Measurements from ENCODE around the gene TGFBR2.

The TGFBR2 gene

DNA sequence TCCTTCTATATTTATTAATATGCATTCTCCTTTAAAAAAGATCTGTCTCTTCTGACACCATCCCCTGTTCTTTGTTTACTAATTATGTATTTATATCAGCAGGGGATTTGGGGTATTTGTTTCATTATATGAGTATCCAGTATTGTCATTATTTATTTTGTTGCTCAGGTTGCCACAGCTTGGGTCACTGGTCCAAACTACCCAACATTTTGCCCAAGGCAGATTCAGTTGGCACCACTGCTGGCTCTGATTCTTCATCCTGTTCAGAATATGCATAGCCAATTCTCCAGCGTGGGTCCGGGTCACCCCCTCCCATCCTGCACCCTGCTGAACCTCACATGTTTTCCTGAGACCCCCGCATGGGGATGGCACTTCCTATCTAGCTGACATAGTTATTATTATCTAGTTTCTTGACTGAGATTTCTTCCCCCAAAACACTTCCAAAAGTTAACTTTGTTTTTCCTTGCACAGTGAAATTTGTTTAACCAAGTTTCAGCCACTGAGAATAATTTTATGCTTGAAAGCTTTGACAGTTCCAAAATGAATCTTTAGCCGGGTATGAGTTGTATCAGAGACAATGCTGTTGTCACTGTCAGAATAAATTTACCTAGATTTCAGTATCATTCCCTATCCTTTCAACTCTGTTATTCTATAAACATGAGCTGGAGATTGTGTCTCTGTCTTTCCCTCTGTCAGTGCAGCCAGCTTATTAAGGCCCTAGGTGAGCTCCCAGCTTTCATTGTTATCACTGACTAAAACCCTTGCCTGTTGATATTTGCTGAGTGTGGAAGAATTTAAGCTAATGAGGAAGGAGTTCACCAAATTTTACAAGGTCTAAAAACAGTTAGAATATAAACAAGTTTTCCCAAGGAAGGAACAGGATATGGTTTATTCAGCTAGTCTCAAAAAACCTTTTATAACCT is 70.3 kb downstream of the TGFBR2 start:
- DNase-seq, result no peak

DNA sequence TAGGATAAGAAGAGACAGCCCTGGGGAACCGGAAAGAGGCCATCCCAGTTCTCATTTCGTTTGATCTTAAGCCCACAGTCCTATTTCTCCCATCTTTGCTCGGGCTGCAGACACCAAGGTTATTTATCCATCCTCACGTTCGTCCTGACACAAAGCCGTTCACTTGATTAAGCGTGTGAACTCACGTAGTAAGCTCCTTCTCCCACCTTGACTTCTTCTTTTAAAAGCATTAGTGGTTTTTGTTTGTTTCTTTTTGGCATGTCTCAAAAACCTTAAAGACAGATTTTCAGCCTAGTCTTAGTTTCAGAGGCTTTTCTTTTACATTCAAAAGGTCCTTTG is 70.9 kb downstream of the TGFBR2 start:
- DNase-seq, result no peak

DNA sequence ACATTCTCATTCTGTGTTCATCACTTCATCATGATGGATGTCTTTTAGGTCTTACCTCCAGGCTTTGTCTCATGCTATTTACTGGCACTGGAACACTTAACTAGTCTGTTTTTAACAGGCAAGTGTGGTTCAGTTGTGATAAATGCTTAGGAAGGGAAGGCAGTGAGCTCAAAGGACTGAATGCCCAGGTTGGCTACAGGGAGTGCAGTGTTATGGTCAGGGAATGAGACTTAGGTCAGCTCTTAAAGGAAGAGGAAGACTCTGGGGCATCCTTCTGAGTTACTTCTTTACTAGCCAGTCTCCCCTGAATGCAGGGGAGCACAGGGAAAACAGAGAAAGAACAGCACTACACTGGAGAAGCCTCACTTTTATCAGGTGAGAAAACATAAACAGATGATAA is 72.6 kb downstream of the TGFBR2 start:
- no peak for DNase-seq

DNA sequence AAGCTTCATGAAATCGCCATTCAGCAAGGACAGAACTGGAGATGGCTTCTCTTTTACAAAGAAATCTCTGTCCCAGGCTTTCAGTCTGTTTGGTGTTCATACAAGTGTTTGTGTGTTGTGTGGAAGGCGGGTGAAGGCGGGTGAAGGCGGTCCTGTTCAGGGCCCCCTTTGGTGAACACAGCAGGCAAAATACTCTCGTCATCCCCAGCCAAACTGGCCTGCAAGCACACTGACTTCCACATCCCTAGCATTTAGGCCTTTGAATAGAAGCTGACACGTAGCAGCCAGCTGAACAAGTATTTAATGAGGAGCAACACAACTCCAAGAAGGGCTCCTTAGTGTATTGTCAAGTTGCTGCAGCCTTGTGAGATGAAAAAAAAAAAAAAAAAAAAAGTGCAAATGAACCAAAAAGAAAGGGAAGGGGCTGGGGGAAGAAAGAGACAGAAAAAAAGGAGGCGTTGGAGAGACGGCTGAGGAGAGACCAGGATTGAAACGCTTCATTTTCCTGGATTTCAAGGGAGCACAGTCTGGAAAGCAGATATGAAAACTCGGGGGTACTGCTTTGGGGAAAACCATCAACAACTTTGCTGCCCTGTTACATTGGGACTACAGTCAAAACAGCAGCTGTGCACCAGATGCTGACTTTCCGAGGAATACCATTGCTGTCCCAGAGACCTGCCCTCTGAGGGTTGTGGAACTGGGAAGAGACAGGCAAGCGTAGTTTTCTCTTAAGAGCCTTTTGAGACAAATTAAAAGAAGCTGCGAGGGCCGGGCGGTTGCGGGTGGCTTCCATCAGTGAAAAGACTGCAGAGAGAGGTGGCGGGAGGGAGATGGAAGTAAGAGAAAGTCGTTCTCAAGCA is 74.6 kb downstream of the TGFBR2 start:
- DNase-seq, result no peak

DNA sequence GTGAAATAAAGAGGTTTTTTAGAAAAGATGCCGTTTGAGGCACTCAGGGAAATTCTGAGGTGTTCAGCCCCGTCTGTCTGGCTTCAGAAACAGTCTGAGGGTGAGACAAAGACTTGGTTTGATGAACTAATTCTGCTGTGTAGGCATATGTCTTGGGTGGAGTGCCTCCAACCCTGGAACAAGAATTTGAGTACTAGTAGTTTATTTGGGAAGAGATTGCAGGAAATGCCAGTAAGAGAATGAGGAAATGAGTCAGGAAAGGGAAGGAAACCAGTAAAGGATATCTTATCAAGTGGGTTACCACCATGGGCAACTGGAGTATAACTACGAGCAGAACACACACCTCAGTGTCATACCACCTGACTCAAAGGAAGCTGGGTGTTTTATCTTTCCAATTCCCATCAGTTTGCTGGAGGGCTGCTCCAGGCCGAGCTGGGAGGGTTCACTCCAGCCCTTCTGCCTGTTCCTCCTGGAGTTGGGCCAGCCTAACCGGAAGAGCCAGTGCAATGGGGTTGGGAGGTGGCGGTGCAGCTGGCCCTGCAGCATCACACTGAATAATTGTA is 75.3 kb downstream of the TGFBR2 start:
- no peak for DNase-seq

DNA sequence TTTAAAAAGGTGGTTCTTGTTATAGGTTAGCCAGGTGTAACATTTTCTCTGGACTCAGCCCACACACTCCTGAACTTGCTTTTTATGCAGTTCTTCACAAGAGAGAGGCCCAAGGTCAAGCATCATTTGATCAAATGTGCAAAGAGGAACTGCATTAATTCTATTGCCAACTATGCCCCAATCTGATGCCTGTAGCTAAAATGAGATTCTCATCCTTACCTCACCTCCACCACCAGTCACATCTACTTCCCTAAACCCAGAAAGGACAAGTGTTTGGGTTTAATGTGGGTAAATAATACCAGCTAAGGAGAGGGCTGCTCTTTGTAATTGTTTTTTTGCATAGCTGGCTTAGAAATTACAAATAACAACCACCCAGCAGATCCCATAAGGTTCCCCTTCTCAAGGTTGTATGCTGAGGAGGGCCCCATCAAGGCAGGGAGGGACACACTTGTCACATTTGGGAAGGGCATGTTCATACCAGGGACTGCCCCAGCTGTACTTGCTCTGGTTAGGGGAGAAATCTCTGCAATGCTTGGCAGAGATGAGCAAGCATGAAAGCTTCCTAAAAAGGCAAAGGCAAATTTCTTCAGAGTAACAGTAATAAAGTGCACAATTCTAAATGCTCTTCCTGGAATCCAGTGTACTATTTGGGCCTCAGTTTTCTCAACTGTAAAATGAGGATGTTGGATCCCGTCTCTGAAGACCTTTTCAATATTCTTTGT is 76.2 kb downstream of the TGFBR2 start:
- DNase-seq, result no peak

DNA sequence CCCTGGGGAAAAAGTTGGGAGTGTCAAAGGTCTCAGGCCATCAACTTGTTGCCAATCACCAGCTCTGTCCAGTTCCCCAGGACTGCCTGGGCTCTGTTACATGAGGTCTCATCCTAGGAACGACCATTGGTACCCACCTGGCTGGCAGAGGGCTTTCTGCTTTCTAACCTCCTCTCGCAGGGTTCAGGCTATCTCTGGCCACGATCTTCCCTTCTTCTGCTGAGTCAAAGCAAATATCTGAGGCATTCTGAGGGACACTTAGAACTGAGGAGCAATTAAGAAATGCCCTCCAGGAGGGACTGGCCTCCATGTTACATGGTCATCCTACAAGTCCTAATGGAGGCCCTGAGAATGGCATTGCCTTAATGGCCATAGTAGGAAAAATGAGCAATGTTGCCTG is 77.4 kb downstream of the TGFBR2 start:
- no peak for DNase-seq

DNA sequence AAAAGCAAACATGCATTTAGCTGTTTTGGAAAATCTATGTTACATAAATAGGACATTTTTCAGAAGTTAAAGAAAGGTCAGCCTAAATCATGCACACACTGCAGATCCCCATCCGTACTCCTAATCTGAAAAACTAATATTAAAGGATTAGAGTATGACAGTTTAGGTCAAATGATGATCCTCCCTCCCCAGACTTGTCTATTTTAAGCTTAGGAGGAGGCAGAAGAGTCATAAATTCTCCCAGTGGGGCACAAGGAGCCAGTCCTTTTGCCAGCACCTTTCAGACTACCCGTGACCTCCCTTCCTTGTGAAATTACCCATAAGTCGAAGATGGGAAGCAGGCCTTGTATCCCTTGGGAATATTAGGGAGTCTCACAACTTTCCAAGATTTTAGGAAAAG is 78.0 kb downstream of the TGFBR2 start:
- DNase-seq, result no peak

DNA sequence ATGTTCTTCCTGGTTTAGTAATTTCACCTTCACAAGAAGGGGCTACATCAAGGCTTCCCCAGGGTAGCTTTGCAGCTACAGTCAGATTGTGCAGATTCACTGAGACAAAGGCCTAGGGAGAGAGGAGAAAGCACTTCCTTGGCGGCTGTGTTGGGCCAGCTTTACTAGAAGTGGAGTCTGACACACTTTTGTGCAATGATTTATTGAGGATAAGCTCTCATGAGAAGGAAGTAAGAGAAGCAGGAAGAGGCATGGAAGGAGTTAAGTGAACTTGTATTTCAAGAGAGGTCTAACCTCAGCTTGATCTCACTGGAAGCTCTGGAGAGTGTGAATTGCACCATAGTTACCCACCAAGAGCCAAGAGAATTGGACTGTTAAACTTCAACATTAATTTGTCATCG is 78.9 kb downstream of the TGFBR2 start:
- no peak for DNase-seq

DNA sequence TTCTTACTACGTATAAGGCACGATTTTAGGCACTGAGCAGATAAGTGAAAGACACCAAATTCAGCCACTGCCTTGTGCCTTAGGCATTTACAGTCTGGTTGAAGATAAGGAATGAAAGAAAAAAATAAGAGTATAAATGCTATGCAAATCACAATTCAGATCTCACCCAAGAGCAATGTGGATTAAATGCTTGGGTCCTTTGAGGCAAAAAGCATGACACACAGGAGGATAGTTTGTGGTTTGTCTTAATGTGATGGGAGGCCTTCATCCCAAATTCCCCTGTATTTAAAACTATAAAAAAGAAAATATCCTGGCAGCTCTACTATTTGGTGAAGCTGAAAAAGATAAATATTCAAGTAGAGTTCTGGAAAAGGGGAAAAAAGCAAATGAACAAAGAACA is 79.8 kb downstream of the TGFBR2 start:
- DNase-seq, result no peak

DNA sequence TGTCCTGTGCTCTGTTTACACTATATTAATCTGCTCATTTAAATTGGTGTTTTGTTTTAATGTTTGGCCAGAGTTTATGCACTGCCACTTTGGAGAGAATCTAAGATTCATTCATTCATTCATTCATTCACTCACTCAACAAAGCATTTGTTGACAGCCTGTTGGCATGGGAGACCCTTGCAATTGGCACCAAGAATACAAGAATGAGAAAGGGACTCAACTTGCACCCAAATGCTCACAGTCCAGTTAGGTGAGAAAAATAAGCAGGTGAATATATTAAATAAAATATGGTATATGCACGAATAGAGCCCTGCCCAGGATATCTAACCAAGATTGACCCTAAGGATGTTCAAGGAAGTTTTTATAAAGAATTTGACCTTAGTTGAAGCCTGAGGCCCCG is 80.4 kb downstream of the TGFBR2 start:
- no peak for DNase-seq

DNA sequence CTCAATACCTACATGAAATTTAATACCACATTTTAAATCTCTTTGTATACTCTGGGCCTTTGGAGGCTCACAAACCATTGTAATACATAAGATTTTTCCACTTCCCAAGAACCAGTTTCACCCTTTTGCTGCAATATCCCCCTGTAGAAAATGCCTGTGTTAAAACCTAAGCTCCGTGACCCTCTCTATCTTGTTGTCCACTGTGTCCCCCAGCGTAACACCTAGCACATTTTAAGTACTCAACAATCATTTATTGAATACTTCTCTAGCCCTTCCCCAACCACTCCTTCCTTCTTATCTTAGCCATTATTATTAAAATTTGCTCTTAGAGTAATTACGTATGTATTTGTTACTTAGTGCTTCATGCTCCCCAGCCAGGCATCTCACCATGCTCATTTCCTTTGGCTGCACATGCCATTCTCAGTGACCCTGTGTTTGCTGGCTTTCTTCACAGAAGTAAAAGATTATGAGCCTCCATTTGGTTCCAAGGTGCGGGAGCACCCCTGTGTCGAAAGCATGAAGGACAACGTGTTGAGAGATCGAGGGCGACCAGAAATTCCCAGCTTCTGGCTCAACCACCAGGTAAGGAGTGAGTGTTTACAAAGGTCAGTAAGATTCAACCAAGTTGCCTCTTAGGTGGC is 81.6 kb downstream of the TGFBR2 start:
- no peak for DNase-seq

DNA sequence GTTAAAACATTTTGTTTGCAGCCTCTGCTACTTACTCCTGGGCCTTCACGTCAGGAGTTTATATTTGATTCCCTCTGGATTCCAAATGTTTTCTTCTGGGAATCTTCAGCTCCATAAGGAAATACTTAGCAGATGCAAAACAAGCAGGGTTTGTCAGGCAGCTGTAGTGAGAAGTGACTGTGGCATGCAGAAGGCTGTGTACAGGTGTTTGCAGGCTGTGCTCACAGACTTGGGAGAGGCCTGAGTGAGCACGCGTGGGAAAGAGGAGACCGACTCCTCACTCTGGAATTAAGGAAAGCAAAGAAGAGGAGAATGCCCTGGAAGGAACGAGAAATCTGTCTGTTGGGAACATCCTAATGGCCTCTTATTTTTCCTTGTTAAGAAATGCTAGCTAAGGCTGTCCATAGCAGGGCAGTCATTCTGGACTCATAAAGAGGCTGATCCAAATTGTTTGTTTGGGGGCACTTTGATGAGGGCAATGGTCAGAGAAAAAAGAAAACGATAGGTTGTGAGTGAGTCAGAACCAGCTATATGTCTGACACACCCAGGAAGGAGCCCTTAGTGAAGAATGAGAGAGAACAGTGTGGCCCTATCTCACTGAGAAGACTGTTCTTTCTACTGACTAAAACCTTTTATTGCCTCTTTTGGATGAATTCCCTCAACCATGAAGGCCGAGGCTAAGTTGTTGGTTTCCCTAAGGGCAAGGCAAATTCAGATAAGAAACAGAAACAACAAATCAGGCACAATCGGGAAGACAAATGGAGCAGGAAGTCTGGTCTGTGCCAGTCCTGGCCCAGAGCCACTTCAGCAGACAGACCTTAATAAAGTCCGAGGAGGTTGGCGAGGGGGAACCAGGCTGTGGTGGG is 82.6 kb downstream of the TGFBR2 start:
- DNase-seq, result no peak

DNA sequence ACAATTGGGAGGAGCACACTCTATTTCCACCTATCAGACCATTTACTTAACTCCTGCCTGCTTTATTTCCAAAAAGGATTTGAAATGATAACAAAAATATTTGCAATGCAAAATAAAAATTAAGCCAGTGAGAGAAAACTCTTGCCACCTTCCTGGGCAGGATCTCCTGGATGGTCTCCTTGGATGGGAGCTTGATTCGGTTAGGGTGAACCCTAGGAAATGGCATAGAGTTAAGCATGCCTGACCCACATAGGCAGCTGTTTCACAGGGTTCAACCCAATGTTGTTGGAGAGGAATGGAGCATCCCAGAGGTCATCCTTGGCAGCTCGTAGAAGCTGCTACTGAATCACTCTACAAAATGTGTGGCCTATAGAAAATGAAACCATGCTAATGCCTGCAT is 83.8 kb downstream of the TGFBR2 start:
- DNase-seq, result no peak

DNA sequence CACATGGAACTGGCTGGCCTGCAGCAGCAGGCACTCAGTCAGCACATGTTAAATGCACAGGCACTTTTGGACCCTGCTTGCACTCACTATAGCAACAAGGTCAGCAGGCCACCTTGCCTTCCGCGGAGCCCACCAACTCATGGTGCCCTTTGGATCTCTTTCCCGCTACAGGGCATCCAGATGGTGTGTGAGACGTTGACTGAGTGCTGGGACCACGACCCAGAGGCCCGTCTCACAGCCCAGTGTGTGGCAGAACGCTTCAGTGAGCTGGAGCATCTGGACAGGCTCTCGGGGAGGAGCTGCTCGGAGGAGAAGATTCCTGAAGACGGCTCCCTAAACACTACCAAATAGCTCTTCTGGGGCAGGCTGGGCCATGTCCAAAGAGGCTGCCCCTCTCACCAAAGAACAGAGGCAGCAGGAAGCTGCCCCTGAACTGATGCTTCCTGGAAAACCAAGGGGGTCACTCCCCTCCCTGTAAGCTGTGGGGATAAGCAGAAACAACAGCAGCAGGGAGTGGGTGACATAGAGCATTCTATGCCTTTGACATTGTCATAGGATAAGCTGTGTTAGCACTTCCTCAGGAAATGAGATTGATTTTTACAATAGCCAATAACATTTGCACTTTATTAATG is 85.0 kb downstream of the TGFBR2 start:
- no peak for DNase-seq

DNA sequence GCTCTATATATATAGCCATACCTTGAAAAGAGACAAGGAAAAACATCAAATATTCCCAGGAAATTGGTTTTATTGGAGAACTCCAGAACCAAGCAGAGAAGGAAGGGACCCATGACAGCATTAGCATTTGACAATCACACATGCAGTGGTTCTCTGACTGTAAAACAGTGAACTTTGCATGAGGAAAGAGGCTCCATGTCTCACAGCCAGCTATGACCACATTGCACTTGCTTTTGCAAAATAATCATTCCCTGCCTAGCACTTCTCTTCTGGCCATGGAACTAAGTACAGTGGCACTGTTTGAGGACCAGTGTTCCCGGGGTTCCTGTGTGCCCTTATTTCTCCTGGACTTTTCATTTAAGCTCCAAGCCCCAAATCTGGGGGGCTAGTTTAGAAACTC is 85.5 kb downstream of the TGFBR2 start:
- DNase-seq, result no peak

DNA sequence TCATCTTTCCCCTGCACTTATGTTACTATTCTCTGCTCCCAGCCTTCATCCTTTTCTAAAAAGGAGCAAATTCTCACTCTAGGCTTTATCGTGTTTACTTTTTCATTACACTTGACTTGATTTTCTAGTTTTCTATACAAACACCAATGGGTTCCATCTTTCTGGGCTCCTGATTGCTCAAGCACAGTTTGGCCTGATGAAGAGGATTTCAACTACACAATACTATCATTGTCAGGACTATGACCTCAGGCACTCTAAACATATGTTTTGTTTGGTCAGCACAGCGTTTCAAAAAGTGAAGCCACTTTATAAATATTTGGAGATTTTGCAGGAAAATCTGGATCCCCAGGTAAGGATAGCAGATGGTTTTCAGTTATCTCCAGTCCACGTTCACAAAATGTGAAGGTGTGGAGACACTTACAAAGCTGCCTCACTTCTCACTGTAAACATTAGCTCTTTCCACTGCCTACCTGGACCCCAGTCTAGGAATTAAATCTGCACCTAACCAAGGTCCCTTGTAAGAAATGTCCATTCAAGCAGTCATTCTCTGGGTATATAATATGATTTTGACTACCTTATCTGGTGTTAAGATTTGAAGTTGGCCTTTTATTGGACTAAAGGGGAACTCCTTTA is 86.2 kb downstream of the TGFBR2 start:
- DNase-seq, result no peak

DNA sequence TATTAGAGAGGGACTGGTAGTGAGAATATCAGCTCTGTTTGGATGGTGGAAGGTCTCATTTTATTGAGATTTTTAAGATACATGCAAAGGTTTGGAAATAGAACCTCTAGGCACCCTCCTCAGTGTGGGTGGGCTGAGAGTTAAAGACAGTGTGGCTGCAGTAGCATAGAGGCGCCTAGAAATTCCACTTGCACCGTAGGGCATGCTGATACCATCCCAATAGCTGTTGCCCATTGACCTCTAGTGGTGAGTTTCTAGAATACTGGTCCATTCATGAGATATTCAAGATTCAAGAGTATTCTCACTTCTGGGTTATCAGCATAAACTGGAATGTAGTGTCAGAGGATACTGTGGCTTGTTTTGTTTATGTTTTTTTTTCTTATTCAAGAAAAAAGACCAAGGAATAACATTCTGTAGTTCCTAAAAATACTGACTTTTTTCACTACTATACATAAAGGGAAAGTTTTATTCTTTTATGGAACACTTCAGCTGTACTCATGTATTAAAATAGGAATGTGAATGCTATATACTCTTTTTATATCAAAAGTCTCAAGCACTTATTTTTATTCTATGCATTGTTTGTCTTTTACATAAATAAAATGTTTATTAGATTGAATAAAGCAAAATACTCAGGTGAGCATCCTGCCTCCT is 87.2 kb downstream of the TGFBR2 start:
- no peak for DNase-seq

DNA sequence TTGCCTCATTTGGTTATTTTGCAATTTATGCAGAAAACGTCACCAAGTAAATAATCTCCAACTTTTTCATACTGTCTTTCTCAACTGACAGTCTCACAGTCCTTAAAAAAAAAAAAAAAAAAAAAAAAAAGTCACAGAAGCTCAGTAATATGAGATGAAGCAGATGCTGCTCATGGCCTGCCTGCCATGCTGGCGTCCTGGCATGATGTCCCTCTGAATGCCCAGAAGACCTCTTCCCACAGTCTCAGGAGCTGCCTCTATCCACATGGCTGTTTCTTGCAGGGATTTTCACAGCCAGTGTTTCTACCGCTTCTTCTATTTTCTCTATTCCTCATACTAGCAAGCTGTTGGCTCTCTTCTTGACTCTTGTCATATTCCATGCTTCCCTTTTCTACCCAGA is 87.7 kb downstream of the TGFBR2 start:
- no peak for DNase-seq

DNA sequence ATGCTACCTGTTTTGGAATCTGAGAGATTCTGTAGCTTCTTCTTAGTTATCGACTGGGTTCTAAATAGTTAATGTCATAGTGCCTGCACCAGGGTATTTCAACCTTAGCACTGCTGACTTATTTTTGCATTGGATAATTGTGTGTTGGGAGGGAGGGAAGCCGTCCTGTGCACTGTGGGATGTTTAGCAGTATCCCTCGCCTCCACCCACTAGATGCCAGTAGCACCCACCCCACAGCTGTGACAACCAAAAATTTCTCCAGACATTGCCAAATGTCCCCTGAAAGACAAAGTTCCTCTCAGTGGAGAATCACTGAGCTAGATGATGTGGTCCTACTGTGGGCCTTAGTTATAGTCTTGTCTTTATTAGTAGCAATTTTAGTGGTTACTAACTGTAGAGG is 88.3 kb downstream of the TGFBR2 start:
- DNase-seq, result no peak
